Superior temporal gyrus (tissue), 1 donor: ENCODE results near the gene CCT8.
"Not testable (repeated sequence)": the region's sequence is repeated elsewhere in the genome, so short reads cannot be mapped to it uniquely, and the experiment has no call there.

ENCODE experiments used
- DNase-seq: peaks from one replicate; pipeline ENCODE4 v3.0.0-alpha.2; 2016; ENCODE audit errors: extremely low spot score

Gene CCT8

GRCh38 chr21:29024474-29025327 is 48.7 kb downstream of the CCT8 start, which contains the start of gene USP16:
Gene USP16 (plus strand): TSS chr21:29024668. CDS start chr21:29027914, 3,246 bp downstream.
- peak; percentile 99 for DNase-seq

DNA sequence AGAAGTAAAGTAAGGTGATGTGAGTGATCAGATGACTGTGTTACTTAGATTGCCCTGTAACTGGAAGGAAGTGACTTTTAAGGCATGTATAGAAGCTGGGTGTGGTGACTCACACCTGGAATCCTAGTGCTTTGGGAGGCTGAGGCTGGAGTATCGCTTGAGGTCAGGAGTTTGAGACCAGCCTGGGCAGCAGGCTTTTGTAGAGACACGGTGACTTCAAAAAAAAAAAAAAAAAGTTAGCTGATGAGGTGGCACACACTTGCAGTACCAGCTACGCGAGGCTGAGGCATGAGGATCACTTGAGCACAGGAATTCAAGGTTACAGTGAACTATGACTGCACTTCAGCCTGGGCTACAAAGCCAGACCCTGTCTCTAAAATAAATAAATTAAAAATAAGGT is 51.3 kb downstream of the CCT8 start:
- no peak for DNase-seq

- DNase-seq: no peak
These were observed 54.9 kb downstream of the CCT8 start for GRCh38 chr21:29018540-29018939.

- no peak for DNase-seq
These were observed 55.7 kb downstream of the CCT8 start for GRCh38 chr21:29017639-29018237.

GRCh38 chr21:29011236-29011635 is 62.2 kb downstream of the CCT8 start:
- not testable (repeated sequence) for DNase-seq

- DNase-seq: no peak
These were observed 65.1 kb downstream of the CCT8 start for GRCh38 chr21:29008367-29008766.

- DNase-seq: no peak
These were observed 65.6 kb downstream of the CCT8 start for GRCh38 chr21:29007810-29008209.

GRCh38 chr21:29007135-29007534 is 66.3 kb downstream of the CCT8 start:
- DNase-seq: no peak
